Measurements from ENCODE around the gene ABCD1. TPM values are rescaled to one million over a fixed set of nuclear protein-coding genes. Genes with fewer than 3 reads are reported as not detected.

ABCD1 gene
- polyA plus RNA-seq, 1 donor from 2014 or later: 3.6 TPM

DNA sequence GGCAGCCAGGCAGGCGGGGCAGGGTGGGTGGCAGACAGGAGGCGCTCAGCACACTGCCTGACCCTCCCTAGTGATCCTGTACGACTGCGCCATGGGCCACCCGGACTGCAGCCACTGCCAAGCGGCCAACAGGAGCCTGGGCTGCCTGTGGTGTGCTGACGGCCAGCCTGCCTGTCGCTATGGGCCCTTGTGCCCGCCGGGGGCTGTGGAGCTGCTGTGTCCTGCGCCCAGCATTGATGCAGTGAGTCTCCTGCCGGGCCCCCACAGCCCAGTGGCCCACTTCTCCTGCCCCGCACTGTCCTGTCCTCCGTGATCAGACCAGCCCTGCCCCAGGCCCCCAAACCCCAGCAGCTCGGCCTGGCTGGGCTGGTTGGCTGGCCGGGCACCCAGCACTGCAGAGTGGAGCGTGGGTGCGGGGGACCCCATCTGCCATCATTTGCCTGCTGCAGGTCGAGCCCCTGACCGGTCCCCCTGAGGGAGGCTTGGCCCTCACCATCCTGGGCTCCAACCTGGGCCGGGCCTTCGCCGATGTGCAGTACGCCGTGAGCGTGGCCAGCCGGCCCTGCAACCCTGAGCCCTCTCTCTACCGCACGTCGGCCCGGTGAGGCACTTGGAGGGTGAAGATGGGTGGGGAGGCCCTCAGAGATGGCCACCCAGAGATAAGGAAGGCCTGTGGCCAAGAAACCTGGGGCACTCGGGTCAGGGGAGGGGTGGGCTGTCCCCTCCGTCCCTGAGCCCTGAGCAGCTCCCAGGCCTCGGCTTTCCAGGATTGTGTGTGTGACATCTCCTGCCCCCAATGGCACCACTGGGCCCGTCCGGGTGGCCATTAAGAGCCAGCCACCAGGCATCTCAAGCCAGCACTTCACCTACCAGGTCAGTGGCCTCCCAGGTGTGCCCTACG, 47.0 kb downstream of the ABCD1 start:
- no peaks in the 10 kb centered on the region for H3K36me3 ChIP-seq (ENCODE audit: insufficient read depth, low read length)

DNA sequence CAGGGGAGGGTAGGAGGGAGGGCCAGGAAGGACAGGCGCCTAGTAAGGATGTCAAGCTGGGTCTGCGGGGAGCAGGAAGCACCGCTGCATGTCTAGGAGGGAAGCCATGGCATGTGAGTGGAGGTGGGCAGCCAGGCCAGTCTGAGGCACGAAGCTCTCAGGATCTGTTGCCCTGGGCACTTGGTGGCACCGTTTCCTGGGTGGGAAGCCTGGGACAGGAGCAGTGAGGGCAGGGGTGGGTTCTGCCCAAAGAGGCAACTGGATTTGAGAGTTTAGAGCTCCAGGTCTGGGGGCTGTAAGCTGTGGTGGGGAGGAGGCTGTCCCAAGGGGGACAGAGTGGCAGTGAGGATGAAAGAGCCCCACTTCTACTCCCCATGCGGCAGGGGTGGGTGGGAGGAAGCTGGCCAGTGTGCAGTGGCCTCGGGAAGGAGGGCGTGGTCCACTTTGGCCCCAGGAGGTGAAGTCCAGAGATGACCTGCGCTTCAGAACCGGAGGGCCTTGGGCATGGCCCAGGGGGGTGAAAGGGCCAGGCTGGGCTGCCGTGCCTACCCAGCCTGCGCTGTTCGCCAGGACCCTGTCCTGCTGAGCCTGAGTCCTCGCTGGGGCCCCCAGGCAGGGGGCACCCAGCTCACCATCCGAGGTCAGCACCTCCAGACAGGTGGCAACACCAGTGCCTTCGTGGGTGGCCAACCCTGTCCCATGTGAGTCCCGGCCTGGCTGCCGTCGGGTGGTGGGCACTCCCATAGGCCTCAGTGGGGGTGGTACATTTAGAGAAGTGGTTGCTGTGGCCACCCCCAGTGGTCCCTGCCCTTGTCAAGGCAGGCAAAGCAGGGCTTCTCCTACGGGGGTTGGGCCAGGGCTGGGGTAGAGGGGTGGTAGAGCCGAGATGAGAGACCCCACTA, 47.9 kb downstream of the ABCD1 start:
- Histone ChIP-seq H3K4me2 (ENCODE audit: low read length) (no peak overlapping the region), H3K79me2 (replicated peaks; ENCODE audit: insufficient read depth, low read length) (no peaks in the 10 kb centered on the region), H3K4me3 (ENCODE audit: low read length) (no peak overlapping the region), H3K36me3 (ENCODE audit: insufficient read depth, low read length) (no peaks in the 10 kb centered on the region), H3K27me3 (ENCODE audit: insufficient read depth, low read depth, low read length) (no peaks in the 10 kb centered on the region), H2AFZ (ENCODE audit: low read depth, low read length) (no peak overlapping the region), H3K27ac (ENCODE audit: low read length) (no peak overlapping the region), H3K9ac (ENCODE audit: low read length) (no peak overlapping the region), H4K20me1 (ENCODE audit: insufficient read depth) (no peaks in the 10 kb centered on the region), H3K9me2 (ENCODE audit: insufficient read depth, low read length) (no peaks in the 10 kb centered on the region), H3F3A (ENCODE audit: insufficient read depth, low read length, poor library complexity, severe bottlenecking) (no peaks in the 10 kb centered on the region), H3K9me3 (ENCODE audit: low read length) (no peaks in the 10 kb centered on the region)
- TF ChIP-seq RAD21 (conservative IDR thresholded peaks at IDR 0.05) (no peak), POLR2AphosphoS5 (IDR thresholded peaks at IDR 0.05) (no peak), TAF1 (IDR thresholded peaks at IDR 0.05; ENCODE audit: low read depth) (no peak), EP300 (conservative IDR thresholded peaks at IDR 0.05; ENCODE audit: poor library complexity, severe bottlenecking) (no peak), MXI1 (conservative IDR thresholded peaks at IDR 0.05; ENCODE audit: poor library complexity, severe bottlenecking) (no peak), SMC3 (conservative IDR thresholded peaks at IDR 0.05; ENCODE audit: poor library complexity) (no peak)
- TF ChIP-seq, protein P1, sequence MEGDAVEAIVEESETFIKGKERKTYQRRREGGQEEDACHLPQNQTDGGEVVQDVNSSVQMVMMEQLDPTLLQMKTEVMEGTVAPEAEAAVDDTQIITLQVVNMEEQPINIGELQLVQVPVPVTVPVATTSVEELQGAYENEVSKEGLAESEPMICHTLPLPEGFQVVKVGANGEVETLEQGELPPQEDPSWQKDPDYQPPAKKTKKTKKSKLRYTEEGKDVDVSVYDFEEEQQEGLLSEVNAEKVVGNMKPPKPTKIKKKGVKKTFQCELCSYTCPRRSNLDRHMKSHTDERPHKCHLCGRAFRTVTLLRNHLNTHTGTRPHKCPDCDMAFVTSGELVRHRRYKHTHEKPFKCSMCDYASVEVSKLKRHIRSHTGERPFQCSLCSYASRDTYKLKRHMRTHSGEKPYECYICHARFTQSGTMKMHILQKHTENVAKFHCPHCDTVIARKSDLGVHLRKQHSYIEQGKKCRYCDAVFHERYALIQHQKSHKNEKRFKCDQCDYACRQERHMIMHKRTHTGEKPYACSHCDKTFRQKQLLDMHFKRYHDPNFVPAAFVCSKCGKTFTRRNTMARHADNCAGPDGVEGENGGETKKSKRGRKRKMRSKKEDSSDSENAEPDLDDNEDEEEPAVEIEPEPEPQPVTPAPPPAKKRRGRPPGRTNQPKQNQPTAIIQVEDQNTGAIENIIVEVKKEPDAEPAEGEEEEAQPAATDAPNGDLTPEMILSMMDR (IDR thresholded peaks at IDR 0.05; ENCODE audit: poor library complexity, severe bottlenecking): no peak

More for the DNA sequence above, 47.0 kb downstream of the ABCD1 start:
- no peak overlapping the region for H3K4me2 ChIP-seq (ENCODE audit: low read length)
- H2AFZ ChIP-seq (ENCODE audit: low read depth, low read length): no peak overlapping the region
- H3K4me3 ChIP-seq (ENCODE audit: low read length): no peak overlapping the region
- no peaks in the 10 kb centered on the region for H3K9me2 ChIP-seq (ENCODE audit: insufficient read depth, low read length)
- H3K27ac ChIP-seq (ENCODE audit: low read length): no peak overlapping the region
- no peaks in the 10 kb centered on the region for H3F3A ChIP-seq (ENCODE audit: insufficient read depth, low read length, poor library complexity, severe bottlenecking)
- TF ChIP-seq, protein P2, sequence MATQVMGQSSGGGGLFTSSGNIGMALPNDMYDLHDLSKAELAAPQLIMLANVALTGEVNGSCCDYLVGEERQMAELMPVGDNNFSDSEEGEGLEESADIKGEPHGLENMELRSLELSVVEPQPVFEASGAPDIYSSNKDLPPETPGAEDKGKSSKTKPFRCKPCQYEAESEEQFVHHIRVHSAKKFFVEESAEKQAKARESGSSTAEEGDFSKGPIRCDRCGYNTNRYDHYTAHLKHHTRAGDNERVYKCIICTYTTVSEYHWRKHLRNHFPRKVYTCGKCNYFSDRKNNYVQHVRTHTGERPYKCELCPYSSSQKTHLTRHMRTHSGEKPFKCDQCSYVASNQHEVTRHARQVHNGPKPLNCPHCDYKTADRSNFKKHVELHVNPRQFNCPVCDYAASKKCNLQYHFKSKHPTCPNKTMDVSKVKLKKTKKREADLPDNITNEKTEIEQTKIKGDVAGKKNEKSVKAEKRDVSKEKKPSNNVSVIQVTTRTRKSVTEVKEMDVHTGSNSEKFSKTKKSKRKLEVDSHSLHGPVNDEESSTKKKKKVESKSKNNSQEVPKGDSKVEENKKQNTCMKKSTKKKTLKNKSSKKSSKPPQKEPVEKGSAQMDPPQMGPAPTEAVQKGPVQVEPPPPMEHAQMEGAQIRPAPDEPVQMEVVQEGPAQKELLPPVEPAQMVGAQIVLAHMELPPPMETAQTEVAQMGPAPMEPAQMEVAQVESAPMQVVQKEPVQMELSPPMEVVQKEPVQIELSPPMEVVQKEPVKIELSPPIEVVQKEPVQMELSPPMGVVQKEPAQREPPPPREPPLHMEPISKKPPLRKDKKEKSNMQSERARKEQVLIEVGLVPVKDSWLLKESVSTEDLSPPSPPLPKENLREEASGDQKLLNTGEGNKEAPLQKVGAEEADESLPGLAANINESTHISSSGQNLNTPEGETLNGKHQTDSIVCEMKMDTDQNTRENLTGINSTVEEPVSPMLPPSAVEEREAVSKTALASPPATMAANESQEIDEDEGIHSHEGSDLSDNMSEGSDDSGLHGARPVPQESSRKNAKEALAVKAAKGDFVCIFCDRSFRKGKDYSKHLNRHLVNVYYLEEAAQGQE (IDR thresholded peaks at IDR 0.05; ENCODE audit: borderline replicate concordance): no peak
- TF ChIP-seq RAD21 (conservative IDR thresholded peaks at IDR 0.05) (no peak), MXI1 (conservative IDR thresholded peaks at IDR 0.05; ENCODE audit: poor library complexity, severe bottlenecking) (no peak), POLR2AphosphoS5 (IDR thresholded peaks at IDR 0.05) (no peak), TAF1 (IDR thresholded peaks at IDR 0.05; ENCODE audit: low read depth) (no peak), EZH2 (IDR thresholded peaks at IDR 0.05; ENCODE audit: borderline replicate concordance, insufficient read depth, low read length, poor library complexity, severe bottlenecking) (no peak), EP300 (conservative IDR thresholded peaks at IDR 0.05; ENCODE audit: poor library complexity, severe bottlenecking) (no peak), SMC3 (conservative IDR thresholded peaks at IDR 0.05; ENCODE audit: poor library complexity) (no peak)
- TF ChIP-seq, protein P1 (IDR thresholded peaks at IDR 0.05; ENCODE audit: poor library complexity, severe bottlenecking): no peak
- H3K27me3 ChIP-seq (ENCODE audit: insufficient read depth, low read depth, low read length): no peaks in the 10 kb centered on the region
- H3K79me2 ChIP-seq (replicated peaks; ENCODE audit: insufficient read depth, low read length): no peaks in the 10 kb centered on the region
- H3K9ac ChIP-seq (ENCODE audit: low read length): no peak overlapping the region
- no peaks in the 10 kb centered on the region for H4K20me1 ChIP-seq (ENCODE audit: insufficient read depth)
- no peaks in the 10 kb centered on the region for H3K9me3 ChIP-seq (ENCODE audit: low read length)

All from neural cell (in vitro differentiated cells).